Upper lobe of left lung (tissue), 4 donors: ENCODE measurements around the gene ADGRD1.
A peak's percentile ranks its signal among the peaks of the same experiment; 100 is the strongest.

Source experiments
- EP300 ChIP-seq, 4 donors: sonication (generic); formaldehyde crosslinking; IDR thresholded peaks; one replicate each; pipeline ENCODE4 v1.5.1; 2017; ENCODE audit warnings: antibody characterized with exemption in 4 of 4, control low read depth in 2 of 4
- POLR2A ChIP-seq, 4 donors: fragments of 450-650 bp; IDR thresholded peaks; one replicate each; pipeline ENCODE4 v1.5.1; 2016 to 2017; ENCODE audit warnings: antibody characterized with exemption in 4 of 4, mild to moderate bottlenecking in 2 of 4
- POLR2AphosphoS5 ChIP-seq, 2 donors: sonication (generic); formaldehyde crosslinking; IDR thresholded peaks; one replicate each; pipeline ENCODE4 v1.5.1; 2017; ENCODE audit warnings: antibody characterized with exemption in 2 of 2
- TF ChIP-seq, protein P1 (sequence below), 6 experiments: fragments of 450-650 bp in 4 of 6; fragments of 200-600 bp in 2 of 6; sonication (generic) in 2 of 6; IDR thresholded peaks; one replicate each; pipeline ENCODE4 v1.5.1; 2016 to 2019; ENCODE audit warnings: antibody characterized with exemption in 6 of 6

DNA sequence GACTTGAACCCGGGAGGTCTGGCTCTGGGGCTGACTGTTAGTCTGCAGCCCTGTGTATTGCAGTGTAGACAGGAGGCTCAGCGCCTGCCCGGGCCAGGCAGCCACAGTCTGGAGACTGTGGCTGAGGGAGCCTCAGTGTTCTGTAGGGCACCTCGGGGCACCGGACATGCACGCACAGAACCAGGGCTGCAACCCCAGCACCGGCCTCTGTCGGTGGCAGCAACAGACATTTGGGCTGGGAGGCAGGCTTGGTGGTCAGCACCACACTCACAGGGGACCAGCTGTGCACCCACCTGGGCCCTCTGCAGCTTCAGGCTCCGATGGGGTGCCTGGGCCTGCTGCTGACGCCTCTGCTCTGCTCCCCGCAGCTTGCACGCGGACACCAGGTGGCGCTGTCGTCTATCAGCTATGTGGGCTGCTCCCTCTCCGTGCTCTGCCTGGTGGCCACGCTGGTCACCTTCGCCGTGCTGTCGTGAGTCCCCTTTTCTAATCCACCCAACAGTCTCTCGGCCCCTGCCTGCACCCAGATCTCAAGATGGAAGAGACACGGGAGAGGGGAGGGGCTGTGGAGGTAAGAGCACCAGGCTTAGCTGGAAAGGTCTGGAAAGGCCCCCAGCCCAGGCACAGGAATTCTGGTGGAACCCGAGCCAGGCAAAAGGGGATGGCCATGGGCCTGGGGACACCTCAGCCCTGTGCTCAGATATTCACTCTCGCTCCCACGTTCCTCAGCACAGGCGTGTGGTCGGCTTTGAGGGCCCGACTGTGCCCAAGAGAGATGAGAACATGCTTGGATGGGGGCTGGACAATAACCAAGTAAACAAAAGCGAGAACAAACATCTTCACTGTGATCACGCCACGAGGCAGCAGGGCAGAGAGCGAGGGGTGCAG lies 151.0 kb downstream of the ADGRD1 start:
- TF ChIP-seq POLR2A (IDR thresholded peaks at IDR 0.05) (no peak), EP300 (IDR thresholded peaks at IDR 0.05) (no peak), POLR2AphosphoS5 (IDR thresholded peaks at IDR 0.05) (no peak)
- TF ChIP-seq, protein P1, sequence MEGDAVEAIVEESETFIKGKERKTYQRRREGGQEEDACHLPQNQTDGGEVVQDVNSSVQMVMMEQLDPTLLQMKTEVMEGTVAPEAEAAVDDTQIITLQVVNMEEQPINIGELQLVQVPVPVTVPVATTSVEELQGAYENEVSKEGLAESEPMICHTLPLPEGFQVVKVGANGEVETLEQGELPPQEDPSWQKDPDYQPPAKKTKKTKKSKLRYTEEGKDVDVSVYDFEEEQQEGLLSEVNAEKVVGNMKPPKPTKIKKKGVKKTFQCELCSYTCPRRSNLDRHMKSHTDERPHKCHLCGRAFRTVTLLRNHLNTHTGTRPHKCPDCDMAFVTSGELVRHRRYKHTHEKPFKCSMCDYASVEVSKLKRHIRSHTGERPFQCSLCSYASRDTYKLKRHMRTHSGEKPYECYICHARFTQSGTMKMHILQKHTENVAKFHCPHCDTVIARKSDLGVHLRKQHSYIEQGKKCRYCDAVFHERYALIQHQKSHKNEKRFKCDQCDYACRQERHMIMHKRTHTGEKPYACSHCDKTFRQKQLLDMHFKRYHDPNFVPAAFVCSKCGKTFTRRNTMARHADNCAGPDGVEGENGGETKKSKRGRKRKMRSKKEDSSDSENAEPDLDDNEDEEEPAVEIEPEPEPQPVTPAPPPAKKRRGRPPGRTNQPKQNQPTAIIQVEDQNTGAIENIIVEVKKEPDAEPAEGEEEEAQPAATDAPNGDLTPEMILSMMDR (IDR thresholded peaks at IDR 0.05) = peak; percentile 78 to 95 (median 92)
